ENCODE data around the gene DICER1.

Gene DICER1

DNA sequence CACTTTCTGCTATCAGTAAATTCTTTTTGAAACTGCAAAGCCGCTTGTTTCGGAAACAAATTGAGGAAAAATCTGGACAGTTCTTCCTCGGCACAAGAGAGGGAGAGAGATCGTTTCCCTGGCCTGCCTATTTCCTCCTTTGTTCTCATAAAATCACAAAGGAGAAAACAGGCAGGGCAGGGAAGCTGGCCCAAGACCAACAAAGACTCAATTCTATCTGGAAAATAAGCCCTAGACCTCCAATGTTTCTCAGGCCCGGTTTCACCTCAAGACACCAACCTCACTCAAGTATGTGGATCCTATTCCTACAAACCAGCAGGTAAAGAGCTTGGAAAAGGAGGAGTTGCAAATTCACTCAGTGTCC, 19.5 kb downstream of the DICER1 start:
- no peak for ATAC-seq

DNA sequence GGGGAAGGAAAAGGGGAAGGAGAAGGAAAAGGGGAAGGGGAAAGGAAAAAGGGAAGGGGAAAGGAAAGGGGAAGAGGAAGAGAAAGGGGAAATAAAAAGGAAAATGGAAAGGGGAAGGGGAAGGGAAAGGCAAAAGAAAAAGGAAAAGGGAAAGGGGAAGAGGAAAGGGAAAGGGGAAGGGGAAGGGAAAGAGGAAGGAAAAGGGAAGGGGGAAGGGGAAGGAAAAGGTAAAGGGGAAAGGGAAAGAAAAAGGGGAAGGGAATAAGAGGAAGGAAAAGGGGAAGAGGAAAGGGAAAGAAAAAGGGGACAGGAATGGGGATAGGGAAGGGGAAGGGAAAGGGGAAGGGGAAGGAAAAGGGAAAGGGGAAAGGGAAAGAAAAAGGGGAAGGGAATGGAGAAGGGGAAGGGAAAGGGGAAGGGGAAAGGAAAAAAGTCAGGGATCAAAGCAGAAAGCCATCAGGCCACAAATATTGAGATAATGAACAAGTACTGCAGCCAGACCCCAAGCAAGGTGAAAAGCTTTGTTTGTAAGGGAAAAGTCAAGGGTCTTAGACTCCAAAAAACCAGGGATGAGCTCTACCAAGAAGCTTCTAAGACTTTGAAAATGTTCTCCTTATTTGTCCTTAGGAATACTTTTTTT, 20.0 kb downstream of the DICER1 start:
- no peak for ATAC-seq
- TF ChIP-seq ISL1 (CRISPR knock-in tag; IDR thresholded peaks at IDR 0.05) = no peak
- TF ChIP-seq, protein P1, sequence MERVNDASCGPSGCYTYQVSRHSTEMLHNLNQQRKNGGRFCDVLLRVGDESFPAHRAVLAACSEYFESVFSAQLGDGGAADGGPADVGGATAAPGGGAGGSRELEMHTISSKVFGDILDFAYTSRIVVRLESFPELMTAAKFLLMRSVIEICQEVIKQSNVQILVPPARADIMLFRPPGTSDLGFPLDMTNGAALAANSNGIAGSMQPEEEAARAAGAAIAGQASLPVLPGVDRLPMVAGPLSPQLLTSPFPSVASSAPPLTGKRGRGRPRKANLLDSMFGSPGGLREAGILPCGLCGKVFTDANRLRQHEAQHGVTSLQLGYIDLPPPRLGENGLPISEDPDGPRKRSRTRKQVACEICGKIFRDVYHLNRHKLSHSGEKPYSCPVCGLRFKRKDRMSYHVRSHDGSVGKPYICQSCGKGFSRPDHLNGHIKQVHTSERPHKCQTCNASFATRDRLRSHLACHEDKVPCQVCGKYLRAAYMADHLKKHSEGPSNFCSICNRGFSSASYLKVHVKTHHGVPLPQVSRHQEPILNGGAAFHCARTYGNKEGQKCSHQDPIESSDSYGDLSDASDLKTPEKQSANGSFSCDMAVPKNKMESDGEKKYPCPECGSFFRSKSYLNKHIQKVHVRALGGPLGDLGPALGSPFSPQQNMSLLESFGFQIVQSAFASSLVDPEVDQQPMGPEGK (CRISPR knock-in tag; IDR thresholded peaks at IDR 0.05; ENCODE audit: borderline replicate concordance) = no peak
- TF ChIP-seq ZFP30 (CRISPR knock-in tag; IDR thresholded peaks at IDR 0.05) = no peak
- TF ChIP-seq GLIS3 (CRISPR knock-in tag; IDR thresholded peaks at IDR 0.05) = no peak
- no peak for TF ChIP-seq OSR1 (CRISPR knock-in tag; IDR thresholded peaks at IDR 0.05)
- TF ChIP-seq, protein P2, sequence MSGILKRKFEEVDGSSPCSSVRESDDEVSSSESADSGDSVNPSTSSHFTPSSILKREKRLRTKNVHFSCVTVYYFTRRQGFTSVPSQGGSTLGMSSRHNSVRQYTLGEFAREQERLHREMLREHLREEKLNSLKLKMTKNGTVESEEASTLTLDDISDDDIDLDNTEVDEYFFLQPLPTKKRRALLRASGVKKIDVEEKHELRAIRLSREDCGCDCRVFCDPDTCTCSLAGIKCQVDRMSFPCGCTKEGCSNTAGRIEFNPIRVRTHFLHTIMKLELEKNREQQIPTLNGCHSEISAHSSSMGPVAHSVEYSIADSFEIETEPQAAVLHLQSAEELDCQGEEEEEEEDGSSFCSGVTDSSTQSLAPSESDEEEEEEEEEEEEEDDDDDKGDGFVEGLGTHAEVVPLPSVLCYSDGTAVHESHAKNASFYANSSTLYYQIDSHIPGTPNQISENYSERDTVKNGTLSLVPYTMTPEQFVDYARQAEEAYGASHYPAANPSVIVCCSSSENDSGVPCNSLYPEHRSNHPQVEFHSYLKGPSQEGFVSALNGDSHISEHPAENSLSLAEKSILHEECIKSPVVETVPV (CRISPR knock-in tag; IDR thresholded peaks at IDR 0.05) = no peak
- TF ChIP-seq ZNF565 (CRISPR knock-in tag; conservative IDR thresholded peaks at IDR 0.05; ENCODE audit: low read depth) = no peak
- TF ChIP-seq SNAI2 (CRISPR knock-in tag; IDR thresholded peaks at IDR 0.05) = no peak
- TF ChIP-seq RARB (CRISPR knock-in tag; IDR thresholded peaks at IDR 0.05) = no peak
- no peak for TF ChIP-seq ESRRG (CRISPR knock-in tag; IDR thresholded peaks at IDR 0.05)
- no peak for TF ChIP-seq TOX (CRISPR knock-in tag; IDR thresholded peaks at IDR 0.05; ENCODE audit: borderline replicate concordance)
- TF ChIP-seq ZFP3 (CRISPR knock-in tag; IDR thresholded peaks at IDR 0.05) = no peak
- no peak for TF ChIP-seq BACH2 (CRISPR knock-in tag; IDR thresholded peaks at IDR 0.05; ENCODE audit: borderline replicate concordance)
- no peak for TF ChIP-seq TCF4 (CRISPR knock-in tag; IDR thresholded peaks at IDR 0.05; ENCODE audit: borderline replicate concordance)
- no peak for TF ChIP-seq CSDC2 (CRISPR knock-in tag; IDR thresholded peaks at IDR 0.05)
- no peak for TF ChIP-seq ZC3H10 (CRISPR knock-in tag; IDR thresholded peaks at IDR 0.05)
- no peak for TF ChIP-seq ARNTL (CRISPR knock-in tag; IDR thresholded peaks at IDR 0.05; ENCODE audit: borderline replicate concordance, low read depth)
- no peak for TF ChIP-seq ZNF70 (CRISPR knock-in tag; IDR thresholded peaks at IDR 0.05)
- TF ChIP-seq, protein P3, sequence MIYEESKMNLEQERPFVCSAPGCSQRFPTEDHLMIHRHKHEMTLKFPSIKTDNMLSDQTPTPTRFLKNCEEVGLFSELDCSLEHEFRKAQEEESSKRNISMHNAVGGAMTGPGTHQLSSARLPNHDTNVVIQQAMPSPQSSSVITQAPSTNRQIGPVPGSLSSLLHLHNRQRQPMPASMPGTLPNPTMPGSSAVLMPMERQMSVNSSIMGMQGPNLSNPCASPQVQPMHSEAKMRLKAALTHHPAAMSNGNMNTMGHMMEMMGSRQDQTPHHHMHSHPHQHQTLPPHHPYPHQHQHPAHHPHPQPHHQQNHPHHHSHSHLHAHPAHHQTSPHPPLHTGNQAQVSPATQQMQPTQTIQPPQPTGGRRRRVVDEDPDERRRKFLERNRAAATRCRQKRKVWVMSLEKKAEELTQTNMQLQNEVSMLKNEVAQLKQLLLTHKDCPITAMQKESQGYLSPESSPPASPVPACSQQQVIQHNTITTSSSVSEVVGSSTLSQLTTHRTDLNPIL (CRISPR knock-in tag; IDR thresholded peaks at IDR 0.05; ENCODE audit: low read depth) = no peak

More for the DNA sequence above, 19.5 kb downstream of the DICER1 start:
- TF ChIP-seq ARNTL (CRISPR knock-in tag; IDR thresholded peaks at IDR 0.05; ENCODE audit: borderline replicate concordance, low read depth) (no peak), ZNF565 (CRISPR knock-in tag; conservative IDR thresholded peaks at IDR 0.05; ENCODE audit: low read depth) (no peak), ISL1 (CRISPR knock-in tag; IDR thresholded peaks at IDR 0.05) (no peak), CSDC2 (CRISPR knock-in tag; IDR thresholded peaks at IDR 0.05) (no peak), ZNF8 (CRISPR knock-in tag; IDR thresholded peaks at IDR 0.05) (no peak), PPARA (CRISPR knock-in tag; IDR thresholded peaks at IDR 0.05; ENCODE audit: borderline replicate concordance) (no peak), RARB (CRISPR knock-in tag; IDR thresholded peaks at IDR 0.05) (no peak), TOX (CRISPR knock-in tag; IDR thresholded peaks at IDR 0.05; ENCODE audit: borderline replicate concordance) (no peak), ZNF70 (CRISPR knock-in tag; IDR thresholded peaks at IDR 0.05) (no peak), GLIS3 (CRISPR knock-in tag; IDR thresholded peaks at IDR 0.05) (no peak), ESRRG (CRISPR knock-in tag; IDR thresholded peaks at IDR 0.05) (no peak), TCF4 (CRISPR knock-in tag; IDR thresholded peaks at IDR 0.05; ENCODE audit: borderline replicate concordance) (no peak), SNAI2 (CRISPR knock-in tag; IDR thresholded peaks at IDR 0.05) (no peak), ZFP30 (CRISPR knock-in tag; IDR thresholded peaks at IDR 0.05) (no peak), OSR1 (CRISPR knock-in tag; IDR thresholded peaks at IDR 0.05) (no peak)
- TF ChIP-seq, protein P2 (CRISPR knock-in tag; IDR thresholded peaks at IDR 0.05) = no peak
- TF ChIP-seq, protein P4, sequence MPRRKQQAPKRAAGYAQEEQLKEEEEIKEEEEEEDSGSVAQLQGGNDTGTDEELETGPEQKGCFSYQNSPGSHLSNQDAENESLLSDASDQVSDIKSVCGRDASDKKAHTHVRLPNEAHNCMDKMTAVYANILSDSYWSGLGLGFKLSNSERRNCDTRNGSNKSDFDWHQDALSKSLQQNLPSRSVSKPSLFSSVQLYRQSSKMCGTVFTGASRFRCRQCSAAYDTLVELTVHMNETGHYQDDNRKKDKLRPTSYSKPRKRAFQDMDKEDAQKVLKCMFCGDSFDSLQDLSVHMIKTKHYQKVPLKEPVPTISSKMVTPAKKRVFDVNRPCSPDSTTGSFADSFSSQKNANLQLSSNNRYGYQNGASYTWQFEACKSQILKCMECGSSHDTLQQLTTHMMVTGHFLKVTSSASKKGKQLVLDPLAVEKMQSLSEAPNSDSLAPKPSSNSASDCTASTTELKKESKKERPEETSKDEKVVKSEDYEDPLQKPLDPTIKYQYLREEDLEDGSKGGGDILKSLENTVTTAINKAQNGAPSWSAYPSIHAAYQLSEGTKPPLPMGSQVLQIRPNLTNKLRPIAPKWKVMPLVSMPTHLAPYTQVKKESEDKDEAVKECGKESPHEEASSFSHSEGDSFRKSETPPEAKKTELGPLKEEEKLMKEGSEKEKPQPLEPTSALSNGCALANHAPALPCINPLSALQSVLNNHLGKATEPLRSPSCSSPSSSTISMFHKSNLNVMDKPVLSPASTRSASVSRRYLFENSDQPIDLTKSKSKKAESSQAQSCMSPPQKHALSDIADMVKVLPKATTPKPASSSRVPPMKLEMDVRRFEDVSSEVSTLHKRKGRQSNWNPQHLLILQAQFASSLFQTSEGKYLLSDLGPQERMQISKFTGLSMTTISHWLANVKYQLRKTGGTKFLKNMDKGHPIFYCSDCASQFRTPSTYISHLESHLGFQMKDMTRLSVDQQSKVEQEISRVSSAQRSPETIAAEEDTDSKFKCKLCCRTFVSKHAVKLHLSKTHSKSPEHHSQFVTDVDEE (CRISPR knock-in tag; IDR thresholded peaks at IDR 0.05) = no peak
- TF ChIP-seq, protein P5, sequence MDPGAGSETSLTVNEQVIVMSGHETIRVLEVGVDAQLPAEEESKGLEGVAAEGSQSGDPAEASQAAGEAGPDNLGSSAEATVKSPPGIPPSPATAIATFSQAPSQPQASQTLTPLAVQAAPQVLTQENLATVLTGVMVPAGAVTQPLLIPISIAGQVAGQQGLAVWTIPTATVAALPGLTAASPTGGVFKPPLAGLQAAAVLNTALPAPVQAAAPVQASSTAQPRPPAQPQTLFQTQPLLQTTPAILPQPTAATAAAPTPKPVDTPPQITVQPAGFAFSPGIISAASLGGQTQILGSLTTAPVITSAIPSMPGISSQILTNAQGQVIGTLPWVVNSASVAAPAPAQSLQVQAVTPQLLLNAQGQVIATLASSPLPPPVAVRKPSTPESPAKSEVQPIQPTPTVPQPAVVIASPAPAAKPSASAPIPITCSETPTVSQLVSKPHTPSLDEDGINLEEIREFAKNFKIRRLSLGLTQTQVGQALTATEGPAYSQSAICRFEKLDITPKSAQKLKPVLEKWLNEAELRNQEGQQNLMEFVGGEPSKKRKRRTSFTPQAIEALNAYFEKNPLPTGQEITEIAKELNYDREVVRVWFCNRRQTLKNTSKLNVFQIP (CRISPR knock-in tag; IDR thresholded peaks at IDR 0.05; ENCODE audit: borderline replicate concordance, low read depth) = no peak
- TF ChIP-seq, protein P3 (CRISPR knock-in tag; IDR thresholded peaks at IDR 0.05; ENCODE audit: low read depth) = no peak

Measured in SK-N-SH treated with all-trans-retinoic acid at 6 μM for 48 hours (cell line).